PFSK-1 (cell line): Measurements from ENCODE around the gene AP2M1. TPM values are rescaled to one million over a fixed set of nuclear protein-coding genes. Genes with fewer than 3 reads are reported as not detected.

Experiments
- FOXP2 ChIP-seq: optimal IDR thresholded peaks from 2 replicates; pipeline ENCODE3; 2011; ENCODE audit warnings: borderline replicate concordance, control low read depth, inconsistent platforms; ENCODE audit not compliant: insufficient read depth; ENCODE audit errors: extremely low read length, extremely low read depth
- POLR2AphosphoS5 ChIP-seq: IDR thresholded peaks from 2 replicates; pipeline ENCODE4 v1.6.1; 2012; ENCODE audit warnings: low read depth, mild to moderate bottlenecking, control low read depth, low read length, moderate library complexity
- SIN3A ChIP-seq: IDR thresholded peaks from 2 replicates; pipeline ENCODE4 v1.6.1; 2012; ENCODE audit warnings: mild to moderate bottlenecking, low read length, moderate library complexity, borderline replicate concordance; ENCODE audit not compliant: insufficient read depth
- TAF1 ChIP-seq: IDR thresholded peaks from 2 replicates; pipeline ENCODE4 v1.6.1; 2012; ENCODE audit warnings: low read length, control low read depth, borderline replicate concordance; ENCODE audit not compliant: insufficient read depth
- polyA plus RNA-seq: library from polyadenylated mRNA; unstranded; fragments of >200 nt; gene quantifications from one replicate; pipeline ENCODE4 v1.2.1, GENCODE V29; 2012; ENCODE audit warnings: low read depth, missing spikeins; ENCODE audit not compliant: insufficient read length
- TF ChIP-seq, protein P1 (sequence below), 2 experiments: IDR thresholded peaks; 2 replicates each; pipeline versions ENCODE4 v1.6.1 to v1.8.0; 2011 to 2012; ENCODE audit warnings: low read depth in 2 of 2, low read length in 2 of 2, control low read depth in 1 of 2, inconsistent platforms in 1 of 2, mild to moderate bottlenecking in 1 of 2, moderate library complexity in 1 of 2; ENCODE audit not compliant: insufficient read depth in 1 of 2

AP2M1 gene
- 333 TPM for polyA plus RNA-seq

DNA sequence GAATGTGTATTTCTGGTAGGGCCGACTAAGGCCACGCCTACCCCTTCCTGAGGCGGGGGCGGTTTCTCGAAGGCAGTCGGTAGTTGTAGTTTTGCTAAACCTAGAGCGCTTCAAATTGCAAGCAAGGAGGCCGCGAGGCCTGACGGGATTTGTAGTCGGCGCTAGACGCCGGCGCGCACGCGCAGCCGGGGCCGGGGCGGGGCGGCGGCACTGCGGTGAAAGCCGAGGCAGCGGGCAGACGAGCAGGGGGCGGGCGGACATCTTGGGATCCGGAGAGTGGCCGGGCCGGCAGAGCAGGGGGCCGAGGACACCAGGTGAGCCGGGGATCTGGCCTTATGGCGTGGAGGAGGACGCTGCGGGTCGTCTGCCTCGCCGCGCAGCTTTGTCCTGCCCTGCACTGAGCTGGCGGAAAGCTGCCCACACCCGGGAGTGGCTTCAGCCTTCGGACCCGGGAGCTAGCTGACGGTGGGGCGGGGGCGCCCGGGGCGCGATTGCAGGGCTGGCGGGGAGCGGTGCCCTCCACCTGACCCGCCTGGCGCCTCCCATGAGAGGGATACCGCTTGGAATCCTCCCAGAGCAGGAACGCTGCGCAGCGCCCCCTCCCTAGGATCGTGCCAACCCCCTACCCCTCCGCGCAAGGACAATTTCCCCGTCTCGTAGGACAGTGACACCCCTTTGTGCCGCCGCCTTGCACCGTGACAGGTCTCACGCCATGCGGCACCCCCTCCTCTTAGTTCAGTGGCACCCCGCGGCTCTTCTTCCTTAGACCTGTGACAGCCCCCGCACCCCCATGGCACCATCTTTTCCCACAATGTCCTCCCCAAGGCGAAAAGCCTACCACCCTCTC is at the start of gene AP2M1:
Gene AP2M1 (plus strand): TSS at position 210 of the 847 bp plus-strand sequence. CDS start 2,139 bp downstream, outside the sequence.
- TF ChIP-seq FOXP2 (peak; percentile 17), SIN3A (no peak), TAF1 (peak; percentile 71; the same call in 1 of the 2 replicates), POLR2AphosphoS5 (peak; percentile 81)
- TF ChIP-seq, protein P1, sequence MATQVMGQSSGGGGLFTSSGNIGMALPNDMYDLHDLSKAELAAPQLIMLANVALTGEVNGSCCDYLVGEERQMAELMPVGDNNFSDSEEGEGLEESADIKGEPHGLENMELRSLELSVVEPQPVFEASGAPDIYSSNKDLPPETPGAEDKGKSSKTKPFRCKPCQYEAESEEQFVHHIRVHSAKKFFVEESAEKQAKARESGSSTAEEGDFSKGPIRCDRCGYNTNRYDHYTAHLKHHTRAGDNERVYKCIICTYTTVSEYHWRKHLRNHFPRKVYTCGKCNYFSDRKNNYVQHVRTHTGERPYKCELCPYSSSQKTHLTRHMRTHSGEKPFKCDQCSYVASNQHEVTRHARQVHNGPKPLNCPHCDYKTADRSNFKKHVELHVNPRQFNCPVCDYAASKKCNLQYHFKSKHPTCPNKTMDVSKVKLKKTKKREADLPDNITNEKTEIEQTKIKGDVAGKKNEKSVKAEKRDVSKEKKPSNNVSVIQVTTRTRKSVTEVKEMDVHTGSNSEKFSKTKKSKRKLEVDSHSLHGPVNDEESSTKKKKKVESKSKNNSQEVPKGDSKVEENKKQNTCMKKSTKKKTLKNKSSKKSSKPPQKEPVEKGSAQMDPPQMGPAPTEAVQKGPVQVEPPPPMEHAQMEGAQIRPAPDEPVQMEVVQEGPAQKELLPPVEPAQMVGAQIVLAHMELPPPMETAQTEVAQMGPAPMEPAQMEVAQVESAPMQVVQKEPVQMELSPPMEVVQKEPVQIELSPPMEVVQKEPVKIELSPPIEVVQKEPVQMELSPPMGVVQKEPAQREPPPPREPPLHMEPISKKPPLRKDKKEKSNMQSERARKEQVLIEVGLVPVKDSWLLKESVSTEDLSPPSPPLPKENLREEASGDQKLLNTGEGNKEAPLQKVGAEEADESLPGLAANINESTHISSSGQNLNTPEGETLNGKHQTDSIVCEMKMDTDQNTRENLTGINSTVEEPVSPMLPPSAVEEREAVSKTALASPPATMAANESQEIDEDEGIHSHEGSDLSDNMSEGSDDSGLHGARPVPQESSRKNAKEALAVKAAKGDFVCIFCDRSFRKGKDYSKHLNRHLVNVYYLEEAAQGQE (IDR thresholded peaks at IDR 0.05; ENCODE audit: insufficient read depth in 1 of 2, low read depth in 2 of 2, low read length in 2 of 2), result no peak; a peak in 1 of 4 replicates

DNA sequence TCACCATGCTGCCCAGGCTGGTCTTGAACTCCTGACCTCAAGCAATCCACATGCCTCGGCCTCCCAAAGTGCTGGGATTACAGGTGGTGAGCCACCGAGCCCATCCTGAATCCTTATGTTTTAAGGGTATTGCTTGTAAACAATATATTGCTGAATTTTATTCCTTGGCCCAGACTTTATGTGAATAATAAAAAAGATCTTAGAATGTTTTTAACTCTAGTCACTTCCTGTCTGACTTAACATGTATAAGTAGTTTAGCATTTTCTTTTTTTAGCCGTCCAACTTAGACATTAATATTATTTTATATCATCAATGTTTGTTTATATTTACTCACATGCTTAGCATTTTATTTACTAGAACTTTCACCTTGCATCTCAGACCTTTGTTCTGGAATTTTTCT is 48.6 kb upstream of the AP2M1 start:
- TF ChIP-seq TAF1, result no peak
- no peak for TF ChIP-seq FOXP2
- TF ChIP-seq SIN3A, result no peak
- TF ChIP-seq POLR2AphosphoS5, result no peak
- TF ChIP-seq, protein P1 (IDR thresholded peaks at IDR 0.05; ENCODE audit: insufficient read depth in 1 of 2, low read depth in 2 of 2, low read length in 2 of 2), result no peak

DNA sequence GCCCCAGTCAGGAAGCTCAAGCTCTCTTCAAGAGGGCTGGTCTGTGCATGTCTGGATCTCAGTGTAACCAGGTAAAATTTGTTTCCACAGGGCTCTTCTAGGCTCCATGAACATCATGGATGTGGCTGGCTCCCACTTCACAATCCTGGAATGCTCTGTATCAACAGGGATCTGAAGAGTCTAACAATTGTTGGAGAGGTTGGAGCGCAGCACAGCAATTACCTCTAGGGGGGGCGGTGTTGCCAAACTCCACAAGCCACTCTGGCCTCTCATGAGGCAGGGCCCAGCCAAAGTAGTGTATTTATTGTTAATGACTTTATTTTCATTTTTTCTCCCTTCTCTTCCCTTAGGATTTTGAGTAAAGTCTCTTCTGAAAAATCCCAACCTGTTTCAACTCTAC is 45.6 kb upstream of the AP2M1 start:
- TF ChIP-seq, protein P1 (IDR thresholded peaks at IDR 0.05; ENCODE audit: insufficient read depth in 1 of 2, low read depth in 2 of 2, low read length in 2 of 2), result no peak
- TF ChIP-seq TAF1 (no peak), FOXP2 (no peak), POLR2AphosphoS5 (no peak), SIN3A (no peak)

DNA sequence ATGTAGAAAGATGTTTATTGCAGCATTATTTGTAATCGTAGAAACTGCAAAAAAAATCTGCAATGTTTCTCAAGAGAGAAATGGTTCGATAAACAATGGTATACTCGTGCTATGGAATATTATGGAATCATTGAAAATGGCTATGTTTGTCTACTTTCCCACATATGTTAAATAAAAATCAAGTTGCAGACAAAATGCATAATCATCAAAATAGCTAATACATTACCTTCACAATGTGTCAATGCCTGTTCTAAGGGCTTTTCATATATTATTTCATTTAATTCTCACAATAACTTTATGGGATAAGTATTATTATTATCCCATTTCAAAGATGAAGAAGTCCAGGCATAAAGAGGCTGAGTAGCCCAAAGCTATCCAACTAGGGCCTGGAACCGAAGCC is 41.7 kb upstream of the AP2M1 start:
- TF ChIP-seq POLR2AphosphoS5, result no peak

DNA sequence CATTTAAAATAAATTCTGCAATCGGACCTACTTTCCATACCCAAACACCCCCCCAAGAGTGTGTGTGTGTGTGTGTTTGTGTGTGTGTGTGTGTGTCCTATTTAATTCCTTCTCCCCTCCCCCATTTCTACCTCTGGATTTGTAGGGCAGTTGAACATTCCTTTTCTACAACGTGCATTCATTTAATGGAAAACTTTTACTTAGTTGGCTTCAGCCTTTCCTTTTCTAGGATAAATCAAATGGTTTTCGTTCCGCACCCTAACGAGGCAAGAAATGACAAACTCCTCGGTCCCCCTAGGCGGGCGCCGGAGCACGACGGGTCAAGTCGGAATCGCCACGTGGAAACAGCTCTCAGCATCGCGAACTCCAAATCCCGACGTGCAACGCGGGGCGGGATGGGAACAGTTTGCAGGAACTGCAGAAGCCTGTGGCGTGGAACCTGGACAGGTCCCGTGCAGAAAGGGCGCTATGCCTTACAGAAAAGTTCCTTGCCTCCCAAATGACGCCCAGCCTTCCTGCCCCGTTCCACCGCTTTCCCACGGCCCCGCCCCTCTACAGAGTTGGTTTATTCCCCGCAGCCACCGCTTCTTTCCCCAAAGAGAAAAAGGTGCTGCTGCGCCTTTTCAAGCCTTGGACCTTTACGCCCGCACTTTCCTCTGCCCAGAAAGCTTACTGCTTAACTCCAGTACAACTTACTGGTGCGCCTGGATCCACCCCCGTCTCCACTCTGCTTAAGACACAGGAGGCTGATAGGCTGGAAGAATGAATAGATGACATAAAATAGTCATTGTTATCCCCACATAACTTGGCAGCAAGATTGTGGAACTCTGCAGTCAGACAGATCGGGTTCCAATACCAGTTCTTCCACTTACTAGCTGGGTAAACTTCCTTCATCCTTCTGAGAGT is 40.6 kb upstream of the AP2M1 start:
- TF ChIP-seq POLR2AphosphoS5, result peak; percentile 40
- peak; percentile 62; the same call in 1 of the 2 replicates for TF ChIP-seq TAF1
- no peak for TF ChIP-seq FOXP2
- TF ChIP-seq SIN3A, result peak; percentile 58; the same call in 1 of the 2 replicates
- TF ChIP-seq, protein P1 (IDR thresholded peaks at IDR 0.05; ENCODE audit: insufficient read depth in 1 of 2, low read depth in 2 of 2, low read length in 2 of 2), result no peak
